ENCODE data around the gene SMOC2. TPM values are rescaled to one million over a fixed set of nuclear protein-coding genes. Genes with fewer than 3 reads are reported as not detected.

The SMOC2 gene
- total and polyA plus RNA-seq, 2 of the 13 experiments (the other 11 are each of a cell fraction or from before 2014, with no cell fraction given) = not detected

- Histone ChIP-seq H2AFZ (ENCODE audit: low read length) (no peak overlapping the region), H4K20me1 (ENCODE audit: insufficient read depth, low read length) (no peaks in the 10 kb centered on the region; the same call in 1 of the 2 replicates), H3K9me3 (ENCODE audit: low read length) (no peaks in the 10 kb centered on the region), H3K27ac (ENCODE audit: extremely low read length, insufficient read depth, low read length) (no peak overlapping the region), H3K4me2 (ENCODE audit: low read depth, low read length) (no peak overlapping the region), H3K79me2 (ENCODE audit: insufficient read depth, low read length) (no peaks in the 10 kb centered on the region), H3K9ac (ENCODE audit: insufficient read depth, low read depth, low read length) (no peak overlapping the region), H3K4me1 (ENCODE audit: insufficient read depth, low read length) (no peaks in the 10 kb centered on the region), H3K36me3 (replicated peaks in 1 of 2; ENCODE audit: control insufficient read depth in 1 of 2, insufficient read depth in 2 of 2, low read length in 2 of 2) (no peaks in the 10 kb centered on the region), H3K4me3 (replicated peaks in 1 of 3; ENCODE audit: insufficient read depth in 1 of 3, low read depth in 2 of 3, low read length in 3 of 3) (no peak overlapping the region), H3K27me3 (ENCODE audit: control insufficient read depth in 1 of 2, insufficient read depth in 2 of 2, low read length in 2 of 2) (peaks cover 6 to 58% of the 10 kb centered on the region in 2 experiments; a peak in 4 of 5 replicates)
- no TSS peak for BruUV-seq (replicated peaks)
- CTCF ChIA-PET (ENCODE audit: low intra/inter-chr PET ratio, low total read pairs) = no interaction called here
- FAIRE-seq (no peak), DNase-seq (ENCODE audit: low spot score) (no peak), ATAC-seq (no peak)
- WGBS (ENCODE audit: low lambda C conversion rate) = 33% methylated on average over 11 of the region's 12 CpGs
- POLR2A ChIA-PET = no interaction called here
- intact Hi-C loops (cut with micrococcal nuclease; ENCODE audit: unreplicated experiment) = no loop called here
- in situ Hi-C loops (cut with HindIII; ENCODE audit: extremely low pct_ligation_motif_present, low pct_unique_long_range_greater_than_20kb) = no loop called here
- TF ChIP-seq ZBTB7B (CRISPR knock-in tag; IDR thresholded peaks at IDR 0.05) = no peak
- no peak for TF ChIP-seq RFX3 (CRISPR knock-in tag; IDR thresholded peaks at IDR 0.05)
- no peak for TF ChIP-seq ATM (IDR thresholded peaks at IDR 0.05; ENCODE audit: borderline replicate concordance)
- no peak for TF ChIP-seq PRMT3 (CRISPR knock-in tag; IDR thresholded peaks at IDR 0.05; ENCODE audit: borderline replicate concordance, low read depth)
- no peak for TF ChIP-seq ZNF740 (CRISPR knock-in tag; IDR thresholded peaks at IDR 0.05)
- TF ChIP-seq ZFP37 (CRISPR knock-in tag; IDR thresholded peaks at IDR 0.05; ENCODE audit: borderline replicate concordance) = no peak
- no peak for TF ChIP-seq BHLHE40 (IDR thresholded peaks at IDR 0.05; ENCODE audit: low read length)
- no peak for TF ChIP-seq MTA1 (CRISPR knock-in tag; IDR thresholded peaks at IDR 0.05; ENCODE audit: borderline replicate concordance)
- TF ChIP-seq ZNF589 (CRISPR knock-in tag; conservative IDR thresholded peaks at IDR 0.05) = no peak
- TF ChIP-seq ZBTB44 (CRISPR knock-in tag; IDR thresholded peaks at IDR 0.05) = no peak
- no peak for TF ChIP-seq POLR2AphosphoS2 (IDR thresholded peaks at IDR 0.05; ENCODE audit: low read depth, low read length)
- TF ChIP-seq TOE1 (CRISPR knock-in tag; IDR thresholded peaks at IDR 0.05) = no peak
- TF ChIP-seq ZNF274 (CRISPR knock-in tag; IDR thresholded peaks at IDR 0.05) = no peak
Observed at GRCh38 chr6:168394606-168395005, 46.4 kb upstream of the SMOC2 start.

Data from HepG2 (cell line).